Urinary bladder (tissue), 4 donors: Measurements from ENCODE around the gene PDLIM3. TPM values are rescaled to one million over a fixed set of nuclear protein-coding genes. Genes with fewer than 3 reads are reported as not detected.
A peak's percentile ranks its signal among the peaks of the same experiment; 100 is the strongest.
"Not testable (repeated sequence)": the region's sequence is repeated elsewhere in the genome, so short reads cannot be mapped to it uniquely, and the experiment has no call there.

Source experiments
- DNase-seq: peaks from one replicate; pipeline ENCODE4 v3.0.0-alpha.2; 2015; ENCODE audit errors: extremely low spot score
- H3K27ac ChIP-seq: one replicate; pipeline ENCODE4 v1.5.1; 2013; ENCODE audit warnings: low read depth, mild to moderate bottlenecking, moderate library complexity
- H3K36me3 ChIP-seq: one replicate; pipeline ENCODE4 v1.6.1; 2013; ENCODE audit warnings: mild to moderate bottlenecking, moderate library complexity; ENCODE audit not compliant: insufficient read depth
- H3K4me1 ChIP-seq: one replicate; pipeline ENCODE4 v1.6.1; 2013; ENCODE audit warnings: mild to moderate bottlenecking, moderate library complexity; ENCODE audit not compliant: insufficient read depth
- H3K4me3 ChIP-seq: one replicate; pipeline ENCODE4 v1.5.1; 2013; ENCODE audit warnings: low read depth, low read length
- WGBS: extraction: QIAGEN DNeasy Blood & Tissue Kit; methylation state at CpG from one replicate; pipeline ENCODE4 v1.1.7; 2013; 5-methylcytosine and 5-hydroxymethylcytosine counted together
- polyA plus RNA-seq: library from polyadenylated mRNA; stranded (reverse); fragments of 200-250 nt; gene quantifications from one replicate; pipeline ENCODE4 v1.2.3, GENCODE V29; 2013
- total RNA-seq: library from RNA; depleted of rRNA; stranded (reverse); fragments of >200 nt; gene quantifications from one replicate; pipeline ENCODE4 v1.2.3, GENCODE V29; 2014
- donor health status: healthy with polysubstance abuse.
- donor health status: healthy.

PDLIM3 gene
- total and polyA plus RNA-seq, 2 donors = 358 to 456 TPM

DNA sequence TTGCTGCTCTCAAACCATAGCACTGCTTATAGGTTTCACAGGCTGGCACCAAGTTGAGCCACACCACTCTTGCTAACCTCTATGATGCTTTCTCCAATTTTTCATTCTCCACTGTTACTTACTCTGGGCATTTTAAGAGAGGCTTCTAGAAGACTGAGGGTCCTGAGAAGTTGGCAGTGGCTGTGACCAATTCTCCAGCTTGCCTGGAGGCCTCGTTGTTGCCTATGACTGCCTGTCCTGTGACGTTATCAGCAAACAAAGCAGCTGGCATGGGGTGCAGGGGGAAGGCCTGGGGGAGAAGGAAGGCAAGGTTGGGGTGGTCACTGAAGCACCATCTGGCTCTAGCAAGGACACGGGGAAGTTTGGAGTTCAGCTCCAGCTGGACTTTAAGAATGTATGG is 30.4 kb upstream of the PDLIM3 start:
- H3K27ac ChIP-seq = peak overlapping the region; percentile 14
- 63% methylated on average over 3 of the region's 3 CpGs for WGBS
- H3K4me3 ChIP-seq = no peak overlapping the region
- no peaks in the 10 kb centered on the region for H3K4me1 ChIP-seq
- H3K36me3 ChIP-seq = no peaks in the 10 kb centered on the region
- DNase-seq = no peak

DNA sequence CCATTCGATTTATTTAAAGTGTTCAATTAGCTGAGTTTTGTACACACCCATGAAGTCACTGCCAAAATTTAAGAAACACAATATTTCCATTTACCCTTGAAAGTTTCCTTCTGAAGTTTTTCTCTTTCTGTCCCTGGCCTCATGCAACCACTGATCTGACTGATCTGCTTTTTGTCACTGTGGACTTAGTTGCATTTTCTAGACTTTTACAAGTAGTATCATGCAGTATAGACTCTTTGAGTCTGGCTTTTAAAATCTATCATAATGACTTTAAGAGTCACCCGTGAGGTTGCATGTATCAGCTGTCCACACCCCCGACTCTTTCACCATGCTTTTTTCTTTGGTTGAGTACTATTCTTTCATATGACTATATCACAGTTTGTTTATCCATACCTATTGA is 29.0 kb upstream of the PDLIM3 start:
- Histone ChIP-seq H3K27ac (no peak overlapping the region), H3K36me3 (no peaks in the 10 kb centered on the region), H3K4me3 (no peak overlapping the region), H3K4me1 (no peaks in the 10 kb centered on the region)
- DNase-seq = no peak
- 59% methylated on average over 3 of the region's 3 CpGs for WGBS

DNA sequence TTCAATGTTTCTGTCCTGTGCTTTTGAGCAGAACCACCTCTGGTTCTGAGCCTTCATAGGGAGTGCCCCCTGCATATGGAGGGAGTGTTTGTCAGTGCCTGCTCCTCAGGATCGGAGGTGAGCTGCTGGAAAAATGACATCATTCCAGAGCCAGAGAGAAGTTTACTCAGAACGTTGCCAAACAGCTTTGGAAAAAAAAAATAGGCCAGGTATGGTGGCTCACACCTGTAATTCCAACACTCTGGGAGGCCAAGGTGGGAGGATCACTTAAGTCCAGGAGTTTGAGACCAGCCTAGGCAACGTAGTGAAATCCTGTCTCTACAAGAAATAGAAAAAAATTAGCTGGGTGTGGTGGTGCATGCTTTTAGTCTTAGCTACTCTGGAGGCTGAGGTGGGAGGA is 27.2 kb upstream of the PDLIM3 start:
- Histone ChIP-seq H3K4me1 (no peaks in the 10 kb centered on the region), H3K36me3 (no peaks in the 10 kb centered on the region), H3K4me3 (no peak overlapping the region), H3K27ac (no peak overlapping the region)
- no peak for DNase-seq
- 80% methylated on average over 3 of the region's 3 CpGs for WGBS

DNA sequence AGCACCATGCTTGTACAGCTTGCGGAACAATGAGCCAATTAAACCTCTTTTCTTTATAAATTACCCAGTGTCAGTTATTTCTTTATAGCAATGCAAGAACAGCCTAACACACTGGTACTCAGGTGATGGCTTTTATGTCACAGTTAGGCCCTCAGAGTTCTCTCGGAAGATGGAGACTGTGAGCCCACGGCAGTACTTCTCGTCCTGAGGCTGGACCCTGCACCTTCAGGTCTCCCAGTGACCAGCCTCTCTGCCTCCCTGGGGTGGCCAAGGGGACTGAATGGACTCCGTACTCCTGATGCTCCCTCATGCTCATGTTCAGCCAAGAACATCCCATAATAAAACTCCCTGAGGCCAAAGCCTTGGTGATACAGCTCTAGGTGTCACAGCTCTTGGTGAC is 25.0 kb upstream of the PDLIM3 start:
- 93% methylated on average over 5 of the region's 5 CpGs for WGBS
- H3K36me3 ChIP-seq = no peaks in the 10 kb centered on the region
- no peak for DNase-seq
- no peaks in the 10 kb centered on the region for H3K4me1 ChIP-seq
- H3K27ac ChIP-seq = no peak overlapping the region
- H3K4me3 ChIP-seq = no peak overlapping the region

DNA sequence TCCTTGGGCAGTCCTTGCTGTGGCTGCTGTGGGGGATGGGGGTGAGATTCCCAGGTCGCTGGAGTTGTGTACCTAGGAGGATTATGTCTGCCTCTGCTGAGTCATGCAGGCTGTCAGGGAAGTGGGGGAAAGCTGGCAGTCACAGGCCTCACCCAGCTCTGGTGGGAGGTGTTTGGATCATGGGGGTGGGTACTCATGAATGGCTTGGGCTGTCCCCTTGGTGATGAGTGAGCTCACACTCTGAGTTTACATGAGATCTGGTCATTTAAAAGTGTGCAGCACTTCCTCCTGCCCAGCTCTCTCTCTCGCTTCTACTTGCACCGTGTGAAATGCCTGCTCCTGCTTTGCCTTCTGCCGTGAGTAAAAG is 24.6 kb upstream of the PDLIM3 start:
- 40% methylated on average over 4 of the region's 4 CpGs for WGBS
- no peak overlapping the region for H3K27ac ChIP-seq
- H3K4me3 ChIP-seq = no peak overlapping the region

DNA sequence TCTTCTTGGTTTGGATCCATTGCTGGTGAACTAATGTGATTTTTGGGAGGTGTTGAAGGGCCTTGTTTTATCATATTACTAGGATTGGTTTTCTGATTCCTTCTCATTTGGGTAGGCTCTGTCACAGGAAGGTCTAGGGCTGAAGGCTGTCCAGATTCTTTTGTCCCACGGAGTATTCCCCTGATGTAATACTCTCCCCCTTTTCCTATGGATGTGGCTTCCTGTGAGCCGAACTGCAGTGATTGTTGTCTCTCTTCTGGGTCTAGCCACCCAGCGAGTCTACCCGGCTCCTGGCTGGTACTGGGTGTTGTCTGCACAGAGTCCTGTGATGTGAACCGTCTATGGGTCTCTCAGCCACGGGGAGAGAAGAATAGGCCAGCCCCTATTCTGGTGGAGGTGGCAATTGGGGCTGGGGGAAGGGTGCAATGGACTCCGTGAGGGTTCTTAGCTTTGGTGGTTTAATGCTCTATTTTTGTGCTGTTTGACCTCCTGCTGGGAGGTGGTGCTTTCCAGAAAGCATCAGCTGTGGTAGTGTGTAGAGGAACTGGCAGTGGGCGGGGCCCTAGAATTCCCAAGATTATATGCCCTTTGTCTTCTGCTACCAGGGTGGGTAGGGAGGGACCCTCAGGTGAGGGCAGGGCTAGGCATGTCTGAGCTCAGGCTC is 24.1 kb upstream of the PDLIM3 start:
- not testable (repeated sequence) for H3K4me1 ChIP-seq, H3K36me3 ChIP-seq, H3K27ac ChIP-seq, H3K4me3 ChIP-seq, DNase-seq
- WGBS = 78% methylated on average over 8 of the region's 8 CpGs

More for the DNA sequence above, 24.6 kb upstream of the PDLIM3 start:
- H3K36me3 ChIP-seq = no peaks in the 10 kb centered on the region
- no peak for DNase-seq
- H3K4me1 ChIP-seq = no peaks in the 10 kb centered on the region

DNA sequence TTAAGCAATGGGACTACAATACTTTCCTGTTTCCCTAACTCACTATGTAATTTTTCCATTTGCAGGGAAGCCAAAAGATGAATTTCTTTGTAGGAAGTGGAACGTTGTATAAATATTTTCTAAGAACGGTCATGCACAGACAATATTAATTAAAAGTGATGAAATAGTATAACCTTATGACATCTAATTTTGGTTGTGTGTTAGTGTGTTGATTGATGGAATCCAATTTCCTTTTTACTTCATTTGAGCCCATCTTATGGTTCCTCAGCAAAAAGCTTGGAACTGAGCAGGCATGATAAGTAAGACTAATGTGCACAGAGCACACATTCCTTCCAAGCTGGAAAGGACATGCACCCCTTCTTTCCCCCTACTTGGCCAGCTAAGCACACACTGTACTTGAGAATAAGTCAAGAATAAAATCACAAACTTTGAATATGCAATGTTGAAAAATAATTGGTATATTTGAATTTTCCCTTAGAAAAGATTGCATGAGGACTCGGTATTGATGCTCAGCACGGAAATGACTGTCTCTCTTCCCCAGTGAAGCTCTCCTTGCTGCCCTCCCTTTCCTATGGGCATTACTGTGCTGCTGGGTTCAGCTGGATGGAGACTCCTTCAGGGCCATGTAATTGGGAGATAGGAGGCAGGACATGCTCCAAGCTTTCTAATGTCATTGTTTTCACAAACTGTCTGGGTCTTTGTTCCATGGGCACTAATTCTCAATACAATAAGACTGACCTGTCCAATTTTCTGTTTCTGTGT is 19.2 kb upstream of the PDLIM3 start:
- no peaks in the 10 kb centered on the region for H3K4me1 ChIP-seq
- H3K36me3 ChIP-seq = no peaks in the 10 kb centered on the region
- no peak overlapping the region for H3K27ac ChIP-seq
- no peak overlapping the region for H3K4me3 ChIP-seq
- DNase-seq = no peak
- 45% methylated on average over 4 of the region's 4 CpGs for WGBS

DNA sequence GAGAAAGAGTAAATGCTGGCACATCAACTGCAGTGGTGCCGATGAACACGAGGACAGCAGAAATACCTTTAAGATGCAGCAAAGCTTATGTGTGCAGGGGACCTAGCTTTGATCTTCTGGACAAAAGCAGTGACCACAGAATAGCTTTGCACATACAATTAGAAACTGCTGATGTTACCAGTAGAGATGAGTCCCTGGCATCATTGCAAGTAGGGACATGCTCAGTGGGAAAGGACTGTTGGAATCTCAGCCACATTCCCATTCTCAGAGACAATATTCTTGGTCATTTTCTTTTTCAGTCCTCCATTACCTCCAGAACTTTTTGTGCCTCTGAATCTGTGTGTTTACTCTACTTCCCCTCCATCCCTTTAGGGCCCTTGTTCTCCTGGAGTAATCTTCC is 16.9 kb upstream of the PDLIM3 start:
- Histone ChIP-seq H3K4me1 (no peaks in the 10 kb centered on the region), H3K27ac (no peak overlapping the region), H3K4me3 (no peak overlapping the region), H3K36me3 (no peaks in the 10 kb centered on the region)
- no peak for DNase-seq
- 66% methylated on average over 2 of the region's 2 CpGs for WGBS

DNA sequence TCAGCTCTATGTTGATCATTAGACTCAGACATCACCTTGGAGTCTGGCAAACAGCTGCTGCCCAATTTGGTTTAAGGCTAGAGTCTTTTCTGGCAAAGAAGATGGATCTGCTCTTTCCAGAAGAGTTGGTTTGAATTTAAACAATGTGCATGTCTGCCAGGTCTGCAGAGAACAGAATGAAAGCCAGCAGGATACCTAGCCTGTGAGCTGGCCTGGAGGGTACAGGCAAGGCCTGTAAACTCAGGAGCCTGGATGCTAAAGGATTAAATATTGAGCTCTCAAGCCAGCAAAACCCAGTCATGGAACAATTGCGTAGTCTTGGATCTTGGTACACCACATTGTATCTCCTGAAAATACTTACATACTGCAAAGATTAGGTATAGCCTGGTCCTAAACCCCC is 15.6 kb upstream of the PDLIM3 start:
- no peak for DNase-seq
- H3K27ac ChIP-seq = no peak overlapping the region

DNA sequence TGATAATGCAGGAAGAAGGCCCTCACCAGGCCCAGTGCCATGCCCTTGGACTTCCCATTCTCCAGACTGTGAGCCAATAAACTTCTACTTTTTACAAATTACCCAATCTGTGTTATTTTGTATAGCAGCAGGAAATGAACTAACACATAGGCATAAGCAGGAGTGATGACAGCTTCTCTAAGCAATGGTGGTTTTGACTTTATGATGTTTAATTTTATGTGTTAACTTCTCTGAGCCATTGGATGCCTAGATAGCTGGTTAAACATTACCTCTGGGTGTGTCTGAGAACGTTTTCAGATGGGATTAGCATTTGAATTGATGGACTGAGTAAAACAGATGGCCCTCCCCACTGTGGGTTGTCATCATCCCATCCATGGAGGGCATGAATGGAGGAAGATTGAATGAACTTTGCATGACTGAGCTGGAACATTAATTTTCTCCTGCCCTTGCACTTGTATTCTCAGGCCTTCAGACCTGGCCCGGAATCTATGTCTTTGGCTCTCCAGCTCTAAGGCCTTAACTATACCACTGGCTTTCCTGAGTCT is 13.9 kb upstream of the PDLIM3 start:
- WGBS = 59% methylated on average over 2 of the region's 2 CpGs
- no peak for DNase-seq
- H3K4me1 ChIP-seq = no peaks in the 10 kb centered on the region
- H3K27ac ChIP-seq = no peak overlapping the region
- no peak overlapping the region for H3K4me3 ChIP-seq
- H3K36me3 ChIP-seq = no peaks in the 10 kb centered on the region

More for the DNA sequence above, 15.6 kb upstream of the PDLIM3 start:
- Histone ChIP-seq H3K36me3 (no peaks in the 10 kb centered on the region), H3K4me3 (no peak overlapping the region), H3K4me1 (no peaks in the 10 kb centered on the region)
- WGBS = 49% methylated on average over 1 of the region's 1 CpG

DNA sequence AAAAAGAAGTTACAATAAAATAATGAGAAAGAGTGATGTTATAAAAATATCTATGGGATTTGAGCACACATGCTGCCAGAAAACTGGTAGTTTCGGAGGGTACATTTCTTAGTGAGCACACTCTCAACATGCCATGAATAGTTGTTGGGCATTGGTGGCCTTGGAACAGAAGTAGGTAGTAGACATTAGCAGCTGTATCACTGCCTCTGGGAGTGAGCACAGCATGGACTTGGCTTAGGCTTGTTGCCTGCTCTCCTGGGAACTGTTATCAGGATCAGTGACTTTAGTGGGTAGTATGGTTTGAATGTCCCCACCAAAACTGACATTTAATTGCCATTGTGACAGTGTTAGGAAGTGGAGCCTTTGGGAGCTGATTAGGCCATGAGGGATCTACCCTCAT is 13.3 kb upstream of the PDLIM3 start:
- DNase-seq = no peak
- no peaks in the 10 kb centered on the region for H3K36me3 ChIP-seq
- 89% methylated on average over 1 of the region's 1 CpG for WGBS
- H3K4me3 ChIP-seq = no peak overlapping the region
- no peaks in the 10 kb centered on the region for H3K4me1 ChIP-seq
- no peak overlapping the region for H3K27ac ChIP-seq

DNA sequence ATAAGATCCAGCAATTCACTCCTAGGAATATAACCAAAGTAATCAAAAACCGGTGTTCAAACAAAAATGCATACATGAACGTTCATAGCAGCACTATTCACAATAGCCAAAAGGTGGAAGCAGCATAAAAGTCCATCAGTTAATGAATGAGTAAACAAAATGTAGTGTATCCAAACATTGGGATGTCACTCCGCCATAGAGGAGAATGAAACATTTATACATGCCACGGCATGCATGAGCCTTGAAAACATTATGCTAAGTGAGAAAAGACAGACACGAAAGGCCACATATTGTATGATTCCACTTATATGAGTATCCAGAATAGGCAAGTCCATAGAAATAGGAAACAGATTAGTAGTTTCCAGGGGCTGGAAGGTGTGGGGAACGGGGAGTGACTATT is 11.0 kb upstream of the PDLIM3 start:
- Histone ChIP-seq H3K27ac (no peak overlapping the region), H3K36me3 (no peaks in the 10 kb centered on the region), H3K4me1 (no peaks in the 10 kb centered on the region), H3K4me3 (no peak overlapping the region)
- WGBS = 90% methylated on average over 6 of the region's 6 CpGs
- no peak for DNase-seq

DNA sequence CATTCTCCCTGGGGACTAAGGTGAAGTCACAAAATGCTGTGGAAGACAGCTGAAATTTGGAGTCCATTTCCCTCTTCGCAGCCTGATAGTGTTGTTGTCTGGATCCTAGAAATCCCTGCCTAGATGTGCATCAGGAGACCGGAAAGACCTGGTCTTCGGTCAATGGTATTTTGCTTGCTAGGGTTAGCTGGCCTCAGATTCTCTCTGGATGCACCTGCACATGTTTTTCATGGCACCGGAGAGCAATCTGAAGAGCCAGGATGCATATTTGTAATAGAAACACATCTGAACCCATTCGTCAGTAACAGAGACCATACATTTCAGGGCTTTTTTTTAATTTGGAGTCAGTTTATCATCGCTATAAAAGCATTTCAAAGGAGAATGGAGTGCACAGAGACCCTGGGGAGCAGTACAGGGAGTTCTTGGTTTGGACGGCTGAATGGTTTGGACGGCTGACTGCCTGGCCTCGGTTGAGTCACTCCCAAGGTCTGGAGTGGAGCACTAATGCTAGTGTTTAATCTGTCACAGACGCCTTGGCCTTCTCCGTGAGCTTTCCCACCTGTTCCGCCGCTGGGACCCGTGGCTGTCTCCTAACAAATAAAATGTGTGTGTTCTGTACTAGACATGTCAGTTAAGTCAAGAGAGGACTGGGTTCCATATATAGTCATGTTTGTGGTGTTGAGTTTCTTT is 7.5 kb upstream of the PDLIM3 start:
- no peak overlapping the region for H3K4me3 ChIP-seq
- DNase-seq = peak; percentile 66

DNA sequence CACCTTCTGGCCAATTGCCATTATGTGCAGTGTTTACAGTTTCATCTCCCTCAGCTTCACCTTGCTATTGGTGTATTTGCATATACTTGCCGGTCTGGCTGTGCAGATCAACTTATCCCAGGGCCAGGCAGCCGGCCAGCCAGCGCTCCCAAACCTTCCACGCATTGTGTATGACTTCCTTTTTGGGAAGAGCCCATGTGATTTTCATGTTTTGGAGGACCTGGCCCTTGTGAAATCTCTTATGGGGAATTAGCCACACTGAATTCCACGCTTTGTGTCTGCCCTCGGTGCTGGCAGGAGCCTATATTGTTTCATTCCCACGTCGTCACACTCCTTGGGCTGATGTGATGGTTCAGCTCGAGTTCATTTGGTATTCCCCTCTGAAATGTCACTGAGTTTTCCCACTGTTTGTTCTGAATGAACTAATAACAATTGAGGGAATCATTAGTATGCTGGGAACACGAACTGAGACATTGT is 6.0 kb upstream of the PDLIM3 start:
- DNase-seq = no peak
- Histone ChIP-seq H3K36me3 (no peaks in the 10 kb centered on the region), H3K4me3 (no peak overlapping the region), H3K27ac (no peak overlapping the region), H3K4me1 (no peaks in the 10 kb centered on the region)
- 17% methylated on average over 10 of the region's 10 CpGs for WGBS

More for the DNA sequence above, 7.5 kb upstream of the PDLIM3 start:
- no peaks in the 10 kb centered on the region for H3K36me3 ChIP-seq
- no peaks in the 10 kb centered on the region for H3K4me1 ChIP-seq
- WGBS = 38% methylated on average over 14 of the region's 14 CpGs
- H3K27ac ChIP-seq = peak overlapping the region; percentile 25
